Measurements from ENCODE around the gene IFI27L1. TPM values are rescaled to one million over a fixed set of nuclear protein-coding genes. Genes with fewer than 3 reads are reported as not detected.

The IFI27L1 gene
- total and polyA plus RNA-seq, 2 donors (not counting 3 experiments of a cell fraction or from before 2014, with no cell fraction given): 31.1 to 38.1 TPM

DNA sequence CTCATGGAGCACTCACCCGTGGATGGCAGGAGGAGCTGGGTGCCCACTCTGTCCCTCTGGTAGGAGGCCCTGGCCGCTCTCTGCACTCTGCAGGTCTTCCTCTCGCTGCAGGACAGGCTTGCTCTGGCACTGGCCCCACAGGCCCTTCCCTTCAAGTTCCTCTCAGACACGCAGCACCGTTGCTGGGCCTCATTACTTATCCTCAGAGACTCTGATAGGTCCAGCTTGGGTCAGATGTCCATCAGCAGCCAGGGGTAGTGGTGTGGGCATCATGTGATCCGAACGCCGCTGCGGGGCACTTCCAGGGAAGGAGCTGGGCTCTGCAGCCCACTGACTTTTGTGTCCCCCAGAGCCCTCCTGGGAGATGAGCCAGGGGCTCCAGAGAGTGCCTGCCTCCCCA, 43.2 kb upstream of the IFI27L1 start:
- no peak for DNase-seq (ENCODE audit: low read depth, low spot score)
- CTCF ChIA-PET: interaction anchor here (0.8 to 10.5 kb wide), 5 partner anchors 11 to 104 kb away, joined by 3 to 347 read pairs (median 6); no protein-coding TSS in a partner anchor
- H3K4me3 ChIP-seq (replicated peaks in 1 of 3; ENCODE audit: insufficient read depth in 1 of 3, low read depth in 1 of 3, low read length in 3 of 3): no peak overlapping the region
- no peak overlapping the region for H2AFZ ChIP-seq (ENCODE audit: low read depth, low read length)
- BruUV-seq (replicated peaks): no TSS peak
- TF ChIP-seq CTCF (IDR thresholded peaks at IDR 0.05; ENCODE audit: extremely low read depth in 1 of 2, insufficient read depth in 1 of 2, low read depth in 1 of 2, low read length in 2 of 2) (no peak), FOS (IDR thresholded peaks at IDR 0.05; ENCODE audit: borderline replicate concordance, insufficient read depth, low read length) (no peak), GATA2 (IDR thresholded peaks at IDR 0.05; ENCODE audit: insufficient read depth, insufficient read length, low read depth, low read length) (no peak), JUN (IDR thresholded peaks at IDR 0.05; ENCODE audit: borderline replicate concordance, insufficient read depth, insufficient read length, low read depth) (no peak), POLR2AphosphoS5 (IDR thresholded peaks at IDR 0.05; ENCODE audit: insufficient read depth, low read depth, low read length) (no peak)
- TF ChIP-seq, protein P1, sequence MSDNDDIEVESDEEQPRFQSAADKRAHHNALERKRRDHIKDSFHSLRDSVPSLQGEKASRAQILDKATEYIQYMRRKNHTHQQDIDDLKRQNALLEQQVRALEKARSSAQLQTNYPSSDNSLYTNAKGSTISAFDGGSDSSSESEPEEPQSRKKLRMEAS (IDR thresholded peaks at IDR 0.05; ENCODE audit: insufficient read depth, insufficient read length): no peak
- H4K20me1 ChIP-seq (replicated peaks; ENCODE audit: control insufficient read depth, extremely low read depth, insufficient read depth, low read length): no peaks in the 10 kb centered on the region
- H3K79me2 ChIP-seq (ENCODE audit: control insufficient read depth, insufficient read depth, low read length): no peaks in the 10 kb centered on the region
- FAIRE-seq: no peak
- intact Hi-C loops (cut with micrococcal nuclease) (no loop called here), dilution Hi-C loops (cut with MboI; ENCODE audit: extremely low pct_ligation_motif_present, low sequenced_read_pairs) (no loop called here)
- no peak overlapping the region for H3K4me2 ChIP-seq (ENCODE audit: insufficient read depth, low read length)
- H3K9me1 ChIP-seq (replicated peaks; ENCODE audit: control insufficient read depth, extremely low read depth, insufficient read depth, low read length): no peaks in the 10 kb centered on the region
- no peaks in the 10 kb centered on the region for H3K36me3 ChIP-seq (ENCODE audit: control insufficient read depth in 2 of 2, extremely low read depth in 1 of 2, insufficient read depth in 2 of 2, low read length in 2 of 2)
- no peak overlapping the region for H3K27ac ChIP-seq (ENCODE audit: insufficient read depth, low read depth, low read length)
- no peak overlapping the region for H3K9ac ChIP-seq (replicated peaks; ENCODE audit: extremely low read depth, insufficient read depth, low read length)
- POLR2A ChIA-PET: no interaction called here
- no peaks in the 10 kb centered on the region for H3K4me1 ChIP-seq (ENCODE audit: control insufficient read depth, extremely low read depth, insufficient read depth, low read length)
- H3K9me3 ChIP-seq (replicated peaks; ENCODE audit: control insufficient read depth, insufficient read depth, low read length): no peaks in the 10 kb centered on the region
- no peaks in the 10 kb centered on the region for H3K27me3 ChIP-seq (ENCODE audit: control insufficient read depth in 2 of 2, insufficient read depth in 2 of 2, low read length in 2 of 2)

Measured in endothelial cell of umbilical vein (primary cell).